IMR-90 (cell line): ENCODE data around the gene SIK3. TPM values are rescaled to one million over a fixed set of nuclear protein-coding genes. Genes with fewer than 3 reads are reported as not detected.

Source experiments
- ATAC-seq: fragments of 200-7000 bp; cut with Tn5 transposase; 2 replicates; pipeline ENCODE4 v1.9.1; 2020; ENCODE audit warnings: low read depth, mild to moderate bottlenecking, moderate library complexity
- BruUV-seq: library from RNA; stranded (reverse); fragments of 400-500 nt; replicated peaks from 2 replicates; lab custom pipeline; 2021; lab: Mats Ljungman, UMichigan
- CTCF ChIA-PET: fragments of 300-600 bp; formaldehyde crosslinking; extraction: SDS; loops from one replicate; lab custom pipeline; 2021; ENCODE audit warnings: antibody characterized with exemption; lab: Yijun Ruan, JAX
- POLR2A ChIA-PET: fragments of 300-600 bp; sonication (Branson Sonifier 250); formaldehyde crosslinking; loops from one replicate; lab custom pipeline; 2022; ENCODE audit warnings: antibody characterized with exemption; ENCODE audit not compliant: unreplicated experiment; lab: Charles Lee
- DNase-seq: peaks from one replicate; pipeline ENCODE4 v3.0.0; 2013
- H2AFZ ChIP-seq: replicated peaks from 2 replicates; pipeline ENCODE3; 2013; ENCODE audit warnings: low read length, mild to moderate bottlenecking; ENCODE audit not compliant: poor library complexity
- H2AK5ac ChIP-seq: 2 replicates; pipeline ENCODE4 v1.6.1; 2013; ENCODE audit warnings: low read depth, low read length, inconsistent platforms
- H2AK9ac ChIP-seq: replicated peaks from 2 replicates; pipeline ENCODE3; 2013; ENCODE audit warnings: mild to moderate bottlenecking, low read depth, low read length, moderate library complexity; ENCODE audit not compliant: poor library complexity
- H2BK120ac ChIP-seq: 2 replicates; pipeline ENCODE4 v1.6.1; 2013; ENCODE audit warnings: low read depth, low read length, inconsistent platforms
- H2BK15ac ChIP-seq: 3 replicates; pipeline ENCODE4 v1.6.1; 2013; ENCODE audit warnings: low read depth, low read length, inconsistent platforms
- H2BK20ac ChIP-seq: 2 replicates; pipeline ENCODE4 v1.6.1; 2013; ENCODE audit warnings: low read depth, mild to moderate bottlenecking, inconsistent platforms, low read length, moderate library complexity
- H2BK5ac ChIP-seq: 2 replicates; pipeline ENCODE4 v1.6.1; 2013; ENCODE audit warnings: mild to moderate bottlenecking, low read depth, low read length, inconsistent platforms; ENCODE audit not compliant: poor library complexity, severe bottlenecking
- H3K14ac ChIP-seq: replicated peaks from 2 replicates; pipeline ENCODE4 v1.6.1; 2013; ENCODE audit warnings: low read depth, low read length, inconsistent platforms
- H3K18ac ChIP-seq: 2 replicates; pipeline ENCODE4 v1.6.1; 2013; ENCODE audit warnings: low read depth, low read length, control low read depth
- H3K23ac ChIP-seq: 2 replicates; pipeline ENCODE4 v1.6.1; 2013; ENCODE audit warnings: low read depth, low read length, inconsistent platforms
- H3K27ac ChIP-seq: 2 replicates; pipeline ENCODE4 v1.5.1; 2013; ENCODE audit warnings: mild to moderate bottlenecking, control low read depth, low read length; ENCODE audit not compliant: insufficient read depth
- H3K27me3 ChIP-seq: 2 replicates; pipeline ENCODE4 v1.6.1; 2013; ENCODE audit warnings: low read length; ENCODE audit not compliant: control insufficient read depth, insufficient read depth
- H3K36me3 ChIP-seq: 2 replicates; pipeline ENCODE4 v1.6.1; 2013; ENCODE audit warnings: low read length, mixed read lengths; ENCODE audit not compliant: control insufficient read depth, insufficient read depth
- H3K4ac ChIP-seq: 2 replicates; pipeline ENCODE4 v1.6.1; 2013; ENCODE audit warnings: low read depth, low read length, inconsistent platforms
- H3K4me1 ChIP-seq: 2 replicates; pipeline ENCODE4 v1.6.1; 2013; ENCODE audit warnings: low read length, mixed read lengths; ENCODE audit not compliant: control insufficient read depth, insufficient read depth
- H3K4me2 ChIP-seq: 2 replicates; pipeline ENCODE4 v1.6.1; 2013; ENCODE audit warnings: low read depth, mild to moderate bottlenecking, control low read depth, low read length, moderate library complexity
- H3K4me3 ChIP-seq: 2 replicates; pipeline ENCODE4 v1.5.1; 2013; ENCODE audit warnings: low read depth, mild to moderate bottlenecking, control low read depth, low read length, moderate library complexity; ENCODE audit not compliant: insufficient read depth
- H3K56ac ChIP-seq: 2 replicates; pipeline ENCODE4 v1.6.1; 2013; ENCODE audit warnings: low read length, inconsistent platforms; ENCODE audit not compliant: insufficient read depth; ENCODE audit errors: extremely low read depth
- H3K79me1 ChIP-seq, 2 experiments: 2 replicates each; pipeline ENCODE4 v1.6.1; 2013; ENCODE audit warnings: low read length in 2 of 2, inconsistent platforms in 1 of 2, low read depth in 1 of 2
- H3K9ac ChIP-seq: 2 replicates; pipeline ENCODE4 v1.6.1; 2013; ENCODE audit warnings: low read depth, low read length, control low read depth
- H3K9me1 ChIP-seq: 2 replicates; pipeline ENCODE4 v1.6.1; 2013; ENCODE audit warnings: low read length, inconsistent platforms; ENCODE audit not compliant: insufficient read depth
- H3K9me3 ChIP-seq: 2 replicates; pipeline ENCODE4 v1.6.1; 2013; ENCODE audit warnings: low read length; ENCODE audit not compliant: control insufficient read depth, insufficient read depth
- H4K20me1 ChIP-seq: 2 replicates; pipeline ENCODE4 v1.6.1; 2013; ENCODE audit warnings: low read length, inconsistent platforms; ENCODE audit not compliant: insufficient read depth
- H4K5ac ChIP-seq: 2 replicates; pipeline ENCODE4 v1.6.1; 2013; ENCODE audit warnings: mild to moderate bottlenecking, low read depth, low read length, control low read depth
- H4K8ac ChIP-seq, 2 experiments: 2 replicates each; pipeline ENCODE4 v1.6.1; 2013; ENCODE audit warnings: low read depth in 2 of 2, low read length in 2 of 2, control low read depth in 1 of 2, inconsistent platforms in 1 of 2
- H4K91ac ChIP-seq: 2 replicates; pipeline ENCODE4 v1.6.1; 2013; ENCODE audit warnings: low read depth, low read length, inconsistent platforms; ENCODE audit not compliant: insufficient read depth
- BHLHE40 ChIP-seq: fragments of 150-350 bp; IDR thresholded peaks from 2 replicates; pipeline ENCODE4 v1.6.1; 2016; ENCODE audit warnings: mild to moderate bottlenecking, low read depth, low read length
- MAZ ChIP-seq: IDR thresholded peaks from 2 replicates; pipeline ENCODE4 v1.6.1; 2012; ENCODE audit warnings: low read depth, mild to moderate bottlenecking, low read length, improper control_type of control experiment, moderate library complexity, borderline replicate concordance
- RCOR1 ChIP-seq: IDR thresholded peaks from 2 replicates; pipeline ENCODE4 v1.6.1; 2012; ENCODE audit warnings: mild to moderate bottlenecking, low read length, improper control_type of control experiment; ENCODE audit not compliant: insufficient replicate concordance
- WGBS, 2 experiments: methylation state at CpG; one replicate each; pipeline versions ENCODE4 v1.1.5 to v1.1.7; 2013; ENCODE audit warnings: missing lambda C conversion rate in 2 of 2; ENCODE audit not compliant: insufficient read length in 1 of 2; ENCODE audit errors: extremely low coverage in 2 of 2; 5-methylcytosine and 5-hydroxymethylcytosine counted together
- dilution Hi-C: fragments of 300-500 bp; cut with HindIII; formaldehyde crosslinking; loops from one replicate; pipeline ENCODE4 v1.14.3; 2018; ENCODE audit warnings: low sequenced_read_pairs; ENCODE audit not compliant: unreplicated experiment
- in situ Hi-C: fragments of 300-500 bp; cut with MboI; formaldehyde crosslinking; loops from 3 replicates; pipeline ENCODE4 v1.14.3; 2019; ENCODE audit warnings: low sequenced_read_pairs, inconsistent platforms, mixed read lengths
- intact Hi-C: fragments of 100-400 bp; cut with micrococcal nuclease; formaldehyde crosslinking; loops from 2 replicates; pipeline ENCODE4 v1.10.0; 2022
- polyA plus RNA-seq, 3 experiments: library from polyadenylated mRNA; depleted of rRNA; stranded (reverse); fragments of >200 nt; gene quantifications; 2 replicates each; pipeline ENCODE4 v1.2.3, GENCODE V29; 2012; ENCODE audit warnings: low replicate concordance in 1 of 3
- total RNA-seq: library from RNA; depleted of rRNA; stranded (reverse); fragments of >200 nt; gene quantifications from 2 replicates; pipeline ENCODE4 v1.2.3, GENCODE V29; 2012
- TF ChIP-seq, protein P1 (sequence below): conservative IDR thresholded peaks from 2 replicates; pipeline ENCODE4 v1.5.1; 2012; ENCODE audit warnings: mild to moderate bottlenecking, low read depth, low read length, improper control_type of control experiment

The SIK3 gene
- total and polyA plus RNA-seq, 2 of the 4 experiments (the other 2 are of a cell fraction): 8.2 to 9.1 TPM

DNA sequence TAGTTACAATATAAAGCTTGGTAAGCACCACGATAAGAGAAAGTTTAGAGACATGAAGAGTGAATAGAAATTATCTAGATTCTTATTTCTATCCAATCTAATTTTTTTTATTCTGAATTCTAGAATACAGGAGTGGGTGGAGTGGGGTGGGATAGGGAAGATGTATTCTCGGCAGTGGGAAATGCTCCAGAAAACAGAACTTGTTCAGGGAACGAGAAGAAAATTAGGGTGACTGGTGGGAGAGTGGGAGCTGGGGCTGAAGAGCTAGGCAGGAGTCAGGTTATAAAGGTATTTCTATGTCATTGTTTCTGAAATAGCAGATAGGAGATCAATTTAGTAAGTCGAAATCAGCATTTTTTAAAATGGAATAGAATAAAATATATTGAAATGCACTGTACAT, 207.6 kb downstream of the SIK3 start:
- H3K4me1 ChIP-seq: peaks cover 9% of the 10 kb centered on the region
- H2AK5ac ChIP-seq: no peak overlapping the region
- no peak overlapping the region for H3K4me2 ChIP-seq
- H2AFZ ChIP-seq: no peak overlapping the region
- no peak overlapping the region for H3K4me3 ChIP-seq
- H3K27me3 ChIP-seq: no peaks in the 10 kb centered on the region
- H3K18ac ChIP-seq: no peak overlapping the region
- H3K27ac ChIP-seq: no peak overlapping the region
- H3K56ac ChIP-seq: no peak overlapping the region
- peaks cover 7% of the 10 kb centered on the region for H3K36me3 ChIP-seq
- no peak for ATAC-seq
- 64% methylated on average over 2 of the region's 4 CpGs; no CpG with 5 or more reads in 1 of the 2 experiments for WGBS, 2 experiments
- H3K79me1 ChIP-seq: no peaks in the 10 kb centered on the region; a peak in 1 of 4 replicates
- TF ChIP-seq, protein P1, sequence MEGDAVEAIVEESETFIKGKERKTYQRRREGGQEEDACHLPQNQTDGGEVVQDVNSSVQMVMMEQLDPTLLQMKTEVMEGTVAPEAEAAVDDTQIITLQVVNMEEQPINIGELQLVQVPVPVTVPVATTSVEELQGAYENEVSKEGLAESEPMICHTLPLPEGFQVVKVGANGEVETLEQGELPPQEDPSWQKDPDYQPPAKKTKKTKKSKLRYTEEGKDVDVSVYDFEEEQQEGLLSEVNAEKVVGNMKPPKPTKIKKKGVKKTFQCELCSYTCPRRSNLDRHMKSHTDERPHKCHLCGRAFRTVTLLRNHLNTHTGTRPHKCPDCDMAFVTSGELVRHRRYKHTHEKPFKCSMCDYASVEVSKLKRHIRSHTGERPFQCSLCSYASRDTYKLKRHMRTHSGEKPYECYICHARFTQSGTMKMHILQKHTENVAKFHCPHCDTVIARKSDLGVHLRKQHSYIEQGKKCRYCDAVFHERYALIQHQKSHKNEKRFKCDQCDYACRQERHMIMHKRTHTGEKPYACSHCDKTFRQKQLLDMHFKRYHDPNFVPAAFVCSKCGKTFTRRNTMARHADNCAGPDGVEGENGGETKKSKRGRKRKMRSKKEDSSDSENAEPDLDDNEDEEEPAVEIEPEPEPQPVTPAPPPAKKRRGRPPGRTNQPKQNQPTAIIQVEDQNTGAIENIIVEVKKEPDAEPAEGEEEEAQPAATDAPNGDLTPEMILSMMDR: no peak
- TF ChIP-seq MAZ: no peak
- no peak for TF ChIP-seq RCOR1
- TF ChIP-seq BHLHE40: no peak
- no peak overlapping the region for H4K91ac ChIP-seq
- intact Hi-C loops (no loop called here), in situ Hi-C loops (no loop called here), dilution Hi-C loops (no loop called here)
- no TSS peak for BruUV-seq
- H3K9ac ChIP-seq: no peak overlapping the region
- H2BK120ac ChIP-seq: no peak overlapping the region
- no peaks in the 10 kb centered on the region for H3K9me3 ChIP-seq
- no peak overlapping the region; the same call in 1 of the 2 replicates for H4K5ac ChIP-seq
- H3K23ac ChIP-seq: no peak overlapping the region
- H4K20me1 ChIP-seq: no peaks in the 10 kb centered on the region
- POLR2A ChIA-PET: no interaction called here
- H3K9me1 ChIP-seq: peaks cover 5% of the 10 kb centered on the region; the same call in 1 of the 2 replicates
- no peak overlapping the region for H3K14ac ChIP-seq
- H2BK15ac ChIP-seq: no peak overlapping the region
- DNase-seq: no peak
- no peak overlapping the region for H4K8ac ChIP-seq
- no peak overlapping the region for H2BK5ac ChIP-seq
- no peak overlapping the region for H3K4ac ChIP-seq
- CTCF ChIA-PET: no interaction called here
- no peak overlapping the region for H2BK20ac ChIP-seq
- no peak overlapping the region for H2AK9ac ChIP-seq
